Coronary artery (tissue), 2 donors: ENCODE data around the gene INPPL1.
A peak's percentile ranks its signal among the peaks of the same experiment; 100 is the strongest.
"Not testable (repeated sequence)": the region's sequence is repeated elsewhere in the genome, so short reads cannot be mapped to it uniquely, and the experiment has no call there.

ENCODE experiments used
- DNase-seq: peaks from one replicate; pipeline ENCODE4 v3.0.0-alpha.2; 2017; ENCODE audit warnings: low spot score
- H3K27ac ChIP-seq, 2 donors: fragments of 200-600 bp; sonication (generic); one replicate each; pipeline ENCODE4 v1.5.1; 2016 to 2019
- H3K4me3 ChIP-seq: fragments of 200-600 bp; sonication (generic); 2 replicates; pipeline ENCODE4 v1.5.1; 2016; ENCODE audit warnings: mild to moderate bottlenecking, moderate library complexity
- CTCF ChIP-seq: fragments of 200-600 bp; sonication (generic); IDR thresholded peaks from one replicate; pipeline ENCODE4 v1.5.1; 2019; ENCODE audit warnings: antibody characterized with exemption

Gene INPPL1

GRCh38 chr11:72203163-72203562 lies 21.4 kb upstream of the INPPL1 start:
- DNase-seq, result peak; percentile 29

GRCh38 chr11:72204886-72205285 lies 19.7 kb upstream of the INPPL1 start:
- DNase-seq, result no peak
- H3K4me3 ChIP-seq, result no peak overlapping the region
- H3K27ac ChIP-seq, result no peak overlapping the region
- no peak for TF ChIP-seq CTCF

More at GRCh38 chr11:72203163-72203562, 21.4 kb upstream of the INPPL1 start:
- TF ChIP-seq CTCF, result no peak
- no peak overlapping the region for H3K4me3 ChIP-seq
- no peak overlapping the region for H3K27ac ChIP-seq

- H3K27ac ChIP-seq, H3K4me3 ChIP-seq: not testable (repeated sequence)
- peak; percentile 31 for DNase-seq
These were observed 17.8 kb upstream of the INPPL1 start for GRCh38 chr11:72206794-72207193.

- DNase-seq, result peak; percentile 9
- Histone ChIP-seq H3K27ac (no peak overlapping the region), H3K4me3 (no peak overlapping the region)
- no peak for TF ChIP-seq CTCF
These were observed 16.3 kb upstream of the INPPL1 start for GRCh38 chr11:72208281-72208680.

- DNase-seq, result peak; percentile 59
- Histone ChIP-seq H3K27ac (no peak overlapping the region), H3K4me3 (no peak overlapping the region)
- TF ChIP-seq CTCF, result no peak
These were observed 15.5 kb upstream of the INPPL1 start for GRCh38 chr11:72209101-72209500.

- TF ChIP-seq CTCF, result no peak
- DNase-seq, result peak; percentile 38
- Histone ChIP-seq H3K27ac (peak within 1 kb of the TSS in 1 of 2 donors; percentile 66), H3K4me3 (peak within 1 kb of the TSS; percentile 49)
These were observed 7.9 kb upstream of the INPPL1 start, which contains the start of gene FOLR2 for GRCh38 chr11:72216638-72217037. TSS of gene FOLR2 (plus strand) at chr11:72216794. CDS start at chr11:72218585, 1,791 bp downstream.

- DNase-seq, result peak; percentile 59
- peak overlapping the region in 1 of 2 donors; percentile 66 for H3K27ac ChIP-seq
- TF ChIP-seq CTCF, result no peak
- H3K4me3 ChIP-seq, result peak overlapping the region; percentile 49
These were observed 6.7 kb upstream of the INPPL1 start for GRCh38 chr11:72217841-72218240.
